Mesenchymal stem cell (in vitro differentiated cells and primary cell): ENCODE data around the gene CELF5.

Source experiments
- DNase-seq: peaks from one replicate; pipeline ENCODE4 v3.0.0-alpha.2; 2013
- H2AFZ ChIP-seq: one replicate; pipeline ENCODE4 v1.6.1; 2013; ENCODE audit warnings: low read depth, mild to moderate bottlenecking, control low read depth, inconsistent platforms, low read length, moderate library complexity
- H2AK5ac ChIP-seq: 2 replicates; pipeline ENCODE4 v1.6.1; 2013; ENCODE audit warnings: low read length, moderate library complexity, mild to moderate bottlenecking, inconsistent platforms; ENCODE audit not compliant: severe bottlenecking
- H2BK120ac ChIP-seq: one replicate; pipeline ENCODE4 v1.6.1; 2013; ENCODE audit warnings: low read depth, mild to moderate bottlenecking, inconsistent platforms, low read length, moderate library complexity
- H2BK12ac ChIP-seq, 2 experiments: one replicate each; pipeline ENCODE4 v1.6.1; 2013; ENCODE audit warnings: inconsistent platforms in 2 of 2, low read length in 2 of 2, mild to moderate bottlenecking in 2 of 2, moderate library complexity in 2 of 2, control low read depth in 1 of 2
- H2BK15ac ChIP-seq: one replicate; pipeline ENCODE4 v1.6.1; 2013; ENCODE audit warnings: mild to moderate bottlenecking, low read depth, inconsistent platforms; ENCODE audit not compliant: poor library complexity, severe bottlenecking
- H2BK5ac ChIP-seq: 2 replicates; pipeline ENCODE4 v1.6.1; 2013; ENCODE audit warnings: low read depth, mild to moderate bottlenecking, low read length, control low read depth, inconsistent platforms; ENCODE audit not compliant: poor library complexity, severe bottlenecking
- H3K14ac ChIP-seq, 2 experiments: one replicate each; pipeline ENCODE4 v1.6.1; 2013; ENCODE audit warnings: inconsistent platforms in 2 of 2, low read length in 2 of 2, control low read depth in 1 of 2, mild to moderate bottlenecking in 1 of 2, moderate library complexity in 1 of 2
- H3K18ac ChIP-seq, 2 experiments: one replicate each; pipeline ENCODE4 v1.6.1; 2013; ENCODE audit warnings: inconsistent platforms in 2 of 2, low read length in 2 of 2, control low read depth in 1 of 2, low read depth in 1 of 2, mild to moderate bottlenecking in 1 of 2
- H3K23ac ChIP-seq, 2 experiments: one replicate each; pipeline ENCODE4 v1.6.1; 2013; ENCODE audit warnings: inconsistent platforms in 2 of 2, low read length in 2 of 2, mild to moderate bottlenecking in 2 of 2, moderate library complexity in 2 of 2, control low read depth in 1 of 2
- H3K27ac ChIP-seq: 2 replicates; pipeline ENCODE4 v1.5.1; 2013; ENCODE audit warnings: mild to moderate bottlenecking, moderate library complexity, low read length, control low read depth, inconsistent platforms; ENCODE audit not compliant: poor library complexity, severe bottlenecking
- H3K27me3 ChIP-seq, 2 experiments: 2 replicates each; pipeline versions ENCODE4 v1.6.1 to v1.7.0; 2013; ENCODE audit warnings: low read length in 2 of 2, mild to moderate bottlenecking in 2 of 2, moderate library complexity in 2 of 2, control low read depth in 1 of 2, inconsistent platforms in 1 of 2; ENCODE audit not compliant: control insufficient read depth in 1 of 2, insufficient read depth in 1 of 2
- H3K36me3 ChIP-seq, 2 experiments: 2 replicates each; pipeline versions ENCODE4 v1.6.1 to v1.7.0; 2013; ENCODE audit warnings: low read length in 2 of 2, control low read depth in 1 of 2, inconsistent platforms in 1 of 2, low read depth in 1 of 2, mild to moderate bottlenecking in 1 of 2; ENCODE audit not compliant: insufficient read depth in 2 of 2, control insufficient read depth in 1 of 2
- H3K4ac ChIP-seq, 2 experiments: one replicate each; pipeline ENCODE4 v1.6.1; 2013; ENCODE audit warnings: inconsistent platforms in 2 of 2, low read length in 2 of 2, mild to moderate bottlenecking in 2 of 2, moderate library complexity in 2 of 2, control low read depth in 1 of 2, low read depth in 1 of 2
- H3K4me1 ChIP-seq: 2 replicates; pipeline ENCODE4 v1.6.1; 2013; ENCODE audit warnings: low read depth, low read length, control low read depth; ENCODE audit not compliant: control insufficient read depth, insufficient read depth
- H3K4me2 ChIP-seq: 2 replicates; pipeline ENCODE4 v1.6.1; 2013; ENCODE audit warnings: low read length, mild to moderate bottlenecking, inconsistent platforms; ENCODE audit not compliant: poor library complexity, severe bottlenecking
- H3K4me3 ChIP-seq, 2 experiments: 2 replicates each; pipeline versions ENCODE4 v1.5.1 to v1.7.0; 2013; ENCODE audit warnings: low read length in 2 of 2, mild to moderate bottlenecking in 2 of 2, control low read depth in 1 of 2, low read depth in 1 of 2; ENCODE audit not compliant: insufficient read depth in 1 of 2
- H3K79me1 ChIP-seq: replicated peaks from 2 replicates; pipeline ENCODE4 v1.6.1; 2013; ENCODE audit warnings: mild to moderate bottlenecking, control low read depth, low read length, inconsistent platforms; ENCODE audit not compliant: poor library complexity, severe bottlenecking
- H3K9ac ChIP-seq: 2 replicates; pipeline ENCODE4 v1.7.0; 2013; ENCODE audit warnings: mild to moderate bottlenecking, low read length, moderate library complexity
- H3K9me3 ChIP-seq: 2 replicates; pipeline ENCODE4 v1.7.0; 2013; ENCODE audit warnings: mild to moderate bottlenecking, low read length; ENCODE audit not compliant: control insufficient read depth
- H4K8ac ChIP-seq: one replicate; pipeline ENCODE4 v1.6.1; 2013; ENCODE audit warnings: inconsistent platforms, mild to moderate bottlenecking, low read length, moderate library complexity
- H4K91ac ChIP-seq: one replicate; pipeline ENCODE4 v1.6.1; 2013; ENCODE audit warnings: mild to moderate bottlenecking, low read length, inconsistent platforms
- WGBS: methylation state at CpG from one replicate; pipeline ENCODE4 v1.1.7; 2013; ENCODE audit warnings: mixed read lengths; 5-methylcytosine and 5-hydroxymethylcytosine counted together

Gene CELF5

GRCh38 chr19:3295581-3295980 lies 71.1 kb downstream of the CELF5 start:
- H3K18ac ChIP-seq, result no peak overlapping the region
- no peak overlapping the region for H4K91ac ChIP-seq
- no peaks in the 10 kb centered on the region for H3K4me1 ChIP-seq
- no peak overlapping the region for H4K8ac ChIP-seq
- no peak overlapping the region for H3K23ac ChIP-seq
- no peak overlapping the region for H3K4me2 ChIP-seq
- no peaks in the 10 kb centered on the region for H3K79me1 ChIP-seq
- no peak overlapping the region for H2BK120ac ChIP-seq
- no peaks in the 10 kb centered on the region for H3K36me3 ChIP-seq
- no peak overlapping the region for H3K14ac ChIP-seq
- no peak overlapping the region for H2AFZ ChIP-seq
- no peak for DNase-seq
- no peak overlapping the region for H3K27ac ChIP-seq
- H2BK15ac ChIP-seq, result peak overlapping the region; percentile 48
- no peak overlapping the region for H2BK5ac ChIP-seq
- H3K9me3 ChIP-seq, result no peaks in the 10 kb centered on the region
- H2AK5ac ChIP-seq, result no peak overlapping the region
- H3K4me3 ChIP-seq, result no peak overlapping the region
- no peak overlapping the region for H2BK12ac ChIP-seq
- peaks cover 29 to 67% of the 10 kb centered on the region in 2 experiments for H3K27me3 ChIP-seq
- 71% methylated on average over 14 of the region's 14 CpGs for WGBS
- no peak overlapping the region for H3K4ac ChIP-seq
- H3K9ac ChIP-seq, result no peak overlapping the region

- Histone ChIP-seq H3K18ac (no peak overlapping the region), H3K27me3 (peaks cover 27 to 63% of the 10 kb centered on the region in 2 experiments), H3K4me3 (no peak overlapping the region), H2AFZ (no peak overlapping the region), H2BK120ac (no peak overlapping the region), H3K23ac (no peak overlapping the region), H3K4me2 (no peak overlapping the region), H3K79me1 (no peaks in the 10 kb centered on the region), H3K4ac (no peak overlapping the region), H2BK12ac (no peak overlapping the region), H3K14ac (no peak overlapping the region), H2BK15ac (no peak overlapping the region), H3K9me3 (no peaks in the 10 kb centered on the region), H3K36me3 (no peaks in the 10 kb centered on the region), H3K27ac (no peak overlapping the region), H2BK5ac (no peak overlapping the region), H2AK5ac (no peak overlapping the region), H4K91ac (no peak overlapping the region), H3K9ac (no peak overlapping the region), H4K8ac (no peak overlapping the region), H3K4me1 (no peaks in the 10 kb centered on the region)
- no peak for DNase-seq
- 94% methylated on average over 4 of the region's 9 CpGs for WGBS
Observed at GRCh38 chr19:3296034-3296433, 71.6 kb downstream of the CELF5 start.

GRCh38 chr19:3296446-3296845 lies 72.0 kb downstream of the CELF5 start:
- no peak overlapping the region for H3K4me2 ChIP-seq
- H2BK120ac ChIP-seq, result no peak overlapping the region
- no peak overlapping the region for H4K8ac ChIP-seq
- H3K23ac ChIP-seq, result no peak overlapping the region
- no peaks in the 10 kb centered on the region for H3K9me3 ChIP-seq
- H3K79me1 ChIP-seq, result no peaks in the 10 kb centered on the region
- no peak overlapping the region for H3K18ac ChIP-seq
- no peak overlapping the region for H2AFZ ChIP-seq
- H3K27ac ChIP-seq, result no peak overlapping the region
- H3K4me3 ChIP-seq, result no peak overlapping the region
- H3K14ac ChIP-seq, result no peak overlapping the region
- DNase-seq, result no peak
- no peak overlapping the region for H2BK5ac ChIP-seq
- no peak overlapping the region for H2BK12ac ChIP-seq
- no peak overlapping the region for H3K9ac ChIP-seq
- H3K27me3 ChIP-seq, result peaks cover 23 to 59% of the 10 kb centered on the region in 2 experiments
- no peaks in the 10 kb centered on the region for H3K36me3 ChIP-seq
- WGBS, result 90% methylated on average over 19 of the region's 19 CpGs
- H3K4me1 ChIP-seq, result no peaks in the 10 kb centered on the region
- H4K91ac ChIP-seq, result no peak overlapping the region
- H2BK15ac ChIP-seq, result no peak overlapping the region
- no peak overlapping the region for H2AK5ac ChIP-seq
- H3K4ac ChIP-seq, result no peak overlapping the region

- Histone ChIP-seq H2BK12ac (no peak overlapping the region), H3K9ac (no peak overlapping the region), H3K4me1 (no peaks in the 10 kb centered on the region), H2AK5ac (no peak overlapping the region), H3K4ac (no peak overlapping the region), H3K4me2 (no peak overlapping the region), H4K8ac (no peak overlapping the region), H2BK5ac (no peak overlapping the region), H4K91ac (no peak overlapping the region), H2BK120ac (no peak overlapping the region), H3K27ac (no peak overlapping the region), H3K36me3 (no peaks in the 10 kb centered on the region), H3K27me3 (peaks cover 10 to 49% of the 10 kb centered on the region in 2 experiments), H3K18ac (no peak overlapping the region), H2BK15ac (no peak overlapping the region), H2AFZ (no peak overlapping the region), H3K79me1 (no peaks in the 10 kb centered on the region), H3K23ac (no peak overlapping the region), H3K9me3 (peaks cover 9% of the 10 kb centered on the region), H3K4me3 (no peak overlapping the region), H3K14ac (no peak overlapping the region)
- WGBS, result 65% methylated on average over 6 of the region's 6 CpGs
- no peak for DNase-seq
Observed at GRCh38 chr19:3298853-3299449, 74.5 kb downstream of the CELF5 start.
